ENCODE results near the gene DDX49.
"Not testable (repeated sequence)": the region's sequence is repeated elsewhere in the genome, so short reads cannot be mapped to it uniquely, and the experiment has no call there.

Gene DDX49

GRCh38 chr19:18910801-18911436, 8.6 kb upstream of the DDX49 start:
- no peak for DNase-seq (ENCODE audit: low spot score)

- DNase-seq (ENCODE audit: low spot score): no peak
Observed at GRCh38 chr19:18912933-18913332, 6.6 kb upstream of the DDX49 start.

GRCh38 chr19:18913466-18913865, 6.0 kb upstream of the DDX49 start:
- no peak for DNase-seq (ENCODE audit: low spot score)

- peak; percentile 83 for DNase-seq (ENCODE audit: low spot score)
Observed at GRCh38 chr19:18915639-18916038, 3.9 kb upstream of the DDX49 start.

GRCh38 chr19:18917593-18917992, 1.9 kb upstream of the DDX49 start:
- not testable (repeated sequence) for DNase-seq (ENCODE audit: low spot score)

- no peak for DNase-seq (ENCODE audit: low spot score)
Observed at GRCh38 chr19:18919900-18920214, 342 bp downstream of the DDX49 start.

GRCh38 chr19:18920400-18920799, 885 bp downstream of the DDX49 start:
- DNase-seq (ENCODE audit: low spot score): no peak

- DNase-seq (ENCODE audit: low spot score): no peak
Observed at GRCh38 chr19:18921593-18921992, 2.1 kb downstream of the DDX49 start.

- no peak for DNase-seq (ENCODE audit: low spot score)
Observed at GRCh38 chr19:18922228-18922985, 2.9 kb downstream of the DDX49 start.

GRCh38 chr19:18924684-18925213, 5.2 kb downstream of the DDX49 start:
- no peak for DNase-seq (ENCODE audit: low spot score)

GRCh38 chr19:18928018-18928805, 8.7 kb downstream of the DDX49 start:
- no peak for DNase-seq (ENCODE audit: low spot score)

- DNase-seq (ENCODE audit: low spot score): no peak
Observed at GRCh38 chr19:18929311-18929710, 9.8 kb downstream of the DDX49 start.

- DNase-seq (ENCODE audit: low spot score): no peak
Observed at GRCh38 chr19:18931316-18932162, 12.0 kb downstream of the DDX49 start.

GRCh38 chr19:18932216-18932841, 12.8 kb downstream of the DDX49 start:
- DNase-seq (ENCODE audit: low spot score): peak; percentile 82

GRCh38 chr19:18933297-18933696, 13.8 kb downstream of the DDX49 start:
- DNase-seq (ENCODE audit: low spot score): no peak

GRCh38 chr19:18939163-18939562, 19.6 kb downstream of the DDX49 start:
- no peak for DNase-seq (ENCODE audit: low spot score)

- DNase-seq (ENCODE audit: low spot score): no peak
Observed at GRCh38 chr19:18939922-18940768, 20.6 kb downstream of the DDX49 start.

- peak; percentile 96 for DNase-seq (ENCODE audit: low spot score)
Observed at GRCh38 chr19:18940769-18941627, 21.5 kb downstream of the DDX49 start, which contains the start of gene HOMER3. Gene HOMER3, minus strand, starts transcription at chr19:18941217. Its CDS starts 2,235 bp downstream, at chr19:18938982.

- DNase-seq (ENCODE audit: low spot score): no peak
Observed at GRCh38 chr19:18941628-18942354, 22.3 kb downstream of the DDX49 start.
